Stimulated activated CD8-positive, alpha-beta memory T cell treated with anti-CD3 and anti-CD28 coated beads, Interleukin-15, amount 100 ng/mL, for 1 hour (primary cell): ENCODE data around the gene AFF3.

Source experiments
- DNase-seq: peaks from one replicate; pipeline ENCODE4 v3.0.0-alpha.2; 2020; ENCODE audit warnings: low read depth

AFF3 gene

DNA sequence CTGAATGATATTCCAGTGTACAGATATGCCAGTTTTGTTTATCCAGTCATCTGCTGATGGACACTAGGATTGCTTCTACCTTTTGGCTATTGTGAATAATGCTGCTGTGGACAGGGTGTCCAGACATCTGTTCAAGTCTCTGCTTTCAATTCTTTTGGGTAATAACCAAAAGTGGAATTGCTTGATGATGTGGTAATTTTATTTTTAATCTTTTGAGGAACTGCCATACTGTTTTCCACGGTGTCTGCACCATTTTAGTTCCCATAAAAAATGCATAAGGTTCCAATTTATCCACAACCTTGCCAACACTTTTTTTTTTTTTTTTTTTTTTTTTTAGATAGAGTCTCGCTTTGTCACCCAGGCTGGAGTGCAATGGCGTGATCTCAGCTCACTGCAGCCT is 510.7 kb downstream of the AFF3 start:
- DNase-seq = no peak

- no peak for DNase-seq
These were observed 513.1 kb downstream of the AFF3 start for GRCh38 chr2:99629320-99629719.

DNA sequence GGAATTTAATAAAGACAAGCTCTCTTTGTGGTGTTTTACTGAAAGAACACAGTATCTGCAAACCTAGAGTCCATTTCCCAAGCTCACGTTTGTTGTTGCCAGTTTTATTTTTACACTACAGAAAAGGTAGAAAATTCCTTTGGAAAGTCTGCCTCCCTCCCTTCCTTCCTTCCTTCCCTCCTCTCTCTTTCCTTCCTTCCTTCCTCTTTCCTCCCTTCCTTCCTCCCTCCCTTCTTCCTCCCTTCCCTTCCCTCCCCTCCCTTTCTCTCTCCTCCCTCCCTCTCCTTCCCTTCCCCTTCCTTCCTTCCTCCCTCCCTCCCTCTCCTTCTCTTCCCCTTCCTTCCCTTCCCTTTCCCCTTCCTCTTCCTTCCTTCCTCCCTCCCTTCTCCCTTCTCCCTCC is 516.2 kb downstream of the AFF3 start:
- no peak for DNase-seq

DNA sequence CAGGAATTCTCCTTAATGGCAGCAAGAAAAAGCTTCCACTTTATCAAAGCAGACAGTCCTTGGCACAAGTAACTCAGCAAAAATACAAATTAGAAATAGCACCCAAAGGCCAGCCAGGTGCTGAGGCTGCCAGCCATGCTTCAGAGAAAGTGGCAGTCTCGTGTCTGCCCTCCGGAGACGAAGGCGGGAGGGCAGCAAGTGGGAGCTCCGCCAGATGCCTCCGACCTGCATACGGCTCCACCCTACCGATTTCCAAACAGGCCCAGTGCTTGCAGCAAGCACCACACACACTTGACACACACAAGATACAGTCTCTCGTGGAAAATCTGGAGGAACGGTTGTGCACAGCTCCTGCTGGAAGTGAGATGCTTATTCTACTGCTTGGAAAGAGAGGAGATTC is 517.7 kb downstream of the AFF3 start:
- no peak for DNase-seq

DNA sequence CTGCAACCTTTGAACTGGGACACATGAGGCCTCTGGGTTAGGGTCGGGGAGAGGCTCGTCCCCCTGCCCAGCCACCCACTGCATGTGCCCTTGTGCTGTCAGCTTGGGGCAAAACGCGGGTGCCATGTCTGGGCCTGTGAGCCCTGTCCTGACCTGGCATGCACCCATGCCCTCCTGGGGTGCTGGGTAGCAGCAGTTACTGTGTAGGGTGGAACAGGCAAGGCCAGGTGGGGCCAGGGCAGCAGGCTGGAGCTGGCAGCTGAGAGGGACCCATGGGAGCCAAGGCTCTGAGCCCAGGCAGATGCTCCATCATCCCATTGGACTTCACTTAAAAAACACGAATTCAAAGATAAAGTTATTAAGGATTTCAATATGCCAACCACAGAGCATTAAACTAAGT is 518.8 kb downstream of the AFF3 start:
- no peak for DNase-seq

DNA sequence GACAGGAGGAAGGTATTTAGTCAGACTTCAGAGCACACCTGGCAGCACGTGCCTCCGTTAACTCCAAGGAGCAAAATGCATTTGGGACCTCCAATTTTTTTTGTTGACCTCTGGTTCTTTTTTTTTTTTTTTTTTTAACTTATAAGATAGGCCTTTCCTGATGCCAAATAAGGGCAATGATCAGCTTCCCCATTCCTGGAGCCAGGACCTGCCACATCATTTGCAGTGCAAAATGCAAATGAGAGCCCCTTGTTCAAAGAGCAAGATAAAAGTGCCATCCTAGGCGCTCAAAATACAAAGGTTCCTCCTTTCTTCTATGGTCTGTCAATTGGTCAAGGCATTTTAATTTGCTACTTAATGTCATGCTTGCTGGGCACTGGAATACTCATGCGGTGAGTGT is 519.4 kb downstream of the AFF3 start:
- no peak for DNase-seq

- DNase-seq = no peak
These were observed 519.9 kb downstream of the AFF3 start for GRCh38 chr2:99622534-99622933.

- no peak for DNase-seq
These were observed 520.6 kb downstream of the AFF3 start for GRCh38 chr2:99621774-99622173.

- DNase-seq = no peak
These were observed 521.3 kb downstream of the AFF3 start for GRCh38 chr2:99621106-99621505.

GRCh38 chr2:99619151-99619550 is 523.2 kb downstream of the AFF3 start:
- no peak for DNase-seq

- no peak for DNase-seq
These were observed 523.8 kb downstream of the AFF3 start for GRCh38 chr2:99618579-99619097.

- no peak for DNase-seq
These were observed 524.6 kb downstream of the AFF3 start for GRCh38 chr2:99617811-99618210.

- no peak for DNase-seq
These were observed 527.1 kb downstream of the AFF3 start for GRCh38 chr2:99615247-99615771.

DNA sequence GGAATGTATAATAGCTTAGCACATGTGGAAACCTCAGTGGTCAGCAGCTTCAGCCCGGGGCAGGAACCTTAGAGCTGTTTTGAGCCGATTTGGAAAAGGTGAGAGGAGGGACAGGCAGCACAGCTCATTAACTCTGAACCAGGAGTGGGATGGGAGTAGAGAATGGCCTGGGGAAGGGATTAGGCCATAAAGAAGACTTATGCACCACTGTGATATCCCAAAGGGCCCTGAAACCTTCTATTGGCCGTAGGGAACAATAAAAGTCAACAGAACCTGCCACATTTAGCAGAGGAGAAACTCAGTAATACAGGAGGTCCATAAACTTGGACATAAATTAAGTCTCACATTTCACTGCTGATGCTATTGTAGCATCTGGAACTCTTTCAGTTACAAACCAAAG is 528.4 kb downstream of the AFF3 start:
- DNase-seq = no peak

DNA sequence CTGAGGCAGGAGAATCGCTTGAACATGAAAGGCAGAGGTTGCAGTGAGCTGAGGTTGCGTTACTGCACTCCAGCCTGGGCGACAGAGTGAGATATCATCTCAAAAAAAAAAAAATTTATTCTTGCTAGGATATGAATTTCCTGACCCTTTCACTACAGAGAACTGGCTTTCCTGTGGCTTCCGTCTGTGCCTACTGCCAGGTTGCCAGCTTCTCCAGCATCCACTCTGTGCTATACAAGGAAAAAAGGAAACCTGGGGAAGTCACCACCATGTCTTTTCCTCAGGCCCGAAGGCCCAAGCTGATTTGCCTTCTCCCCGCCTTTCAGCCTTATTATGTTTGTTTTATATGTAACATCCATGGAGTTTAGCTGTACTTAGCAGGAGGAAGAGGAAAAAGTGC is 530.6 kb downstream of the AFF3 start:
- DNase-seq = no peak

DNA sequence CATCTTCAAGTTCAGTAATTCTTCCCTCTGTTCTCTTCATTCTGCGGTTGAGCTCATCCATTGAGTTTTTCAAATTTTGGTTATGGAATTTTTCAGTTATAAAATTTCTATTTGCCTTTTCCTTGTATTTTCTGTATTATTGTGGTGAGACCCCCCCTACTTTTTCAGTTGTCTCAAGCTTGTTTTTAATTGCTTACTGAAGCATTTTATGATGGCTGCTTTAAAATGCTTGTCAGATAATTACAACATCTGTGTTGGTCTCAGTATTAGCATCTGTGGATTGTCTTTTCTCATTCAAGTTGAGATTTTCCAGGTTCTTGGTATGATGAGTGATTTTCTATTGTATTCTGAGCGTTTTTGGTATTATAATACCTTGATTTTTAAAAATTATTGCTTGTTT is 531.4 kb downstream of the AFF3 start:
- DNase-seq = no peak

DNA sequence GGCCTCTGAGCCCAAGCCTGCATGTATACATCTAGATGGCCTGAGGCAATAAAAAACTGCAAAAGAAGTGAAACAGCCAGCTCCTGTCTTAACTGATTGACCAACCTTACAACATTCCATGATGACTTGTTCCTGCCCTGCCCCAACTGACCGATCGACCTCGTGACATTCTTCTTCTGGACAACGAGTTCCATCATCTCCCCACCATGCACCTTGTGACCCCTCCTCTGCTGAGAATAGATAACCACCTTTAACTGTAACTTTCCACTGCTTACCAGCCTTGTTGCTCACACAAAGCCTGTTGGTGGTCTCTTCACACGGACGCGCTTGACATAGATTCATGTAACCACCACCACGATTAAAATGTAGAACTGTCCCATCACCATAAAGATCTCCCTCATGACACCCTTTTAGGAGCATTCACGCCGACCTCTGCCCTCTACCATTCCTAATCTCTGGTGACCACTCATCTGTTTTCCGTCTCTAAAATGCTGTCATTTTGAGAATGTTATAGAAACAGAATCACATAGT is 532.5 kb downstream of the AFF3 start:
- DNase-seq = no peak

DNA sequence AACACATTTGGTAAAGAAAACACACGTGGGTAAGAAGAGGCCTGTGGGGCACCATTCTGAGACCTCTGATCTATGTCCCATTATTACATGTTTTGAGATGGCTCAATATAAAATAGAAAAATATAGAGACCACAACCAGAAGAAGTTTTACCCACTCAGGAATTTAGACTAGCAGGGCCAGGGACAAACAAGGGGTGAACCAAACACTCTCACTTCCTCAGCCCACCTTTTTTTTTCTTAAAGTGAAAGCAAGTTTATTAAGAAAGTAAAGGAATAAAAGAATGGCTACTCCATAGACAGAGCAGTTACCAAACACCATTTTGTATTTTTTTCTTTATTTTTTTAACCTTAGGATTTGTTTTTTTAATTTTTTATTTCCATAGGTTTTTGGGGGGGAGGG is 533.5 kb downstream of the AFF3 start:
- no peak for DNase-seq

- no peak for DNase-seq
These were observed 534.4 kb downstream of the AFF3 start for GRCh38 chr2:99607861-99608491.

DNA sequence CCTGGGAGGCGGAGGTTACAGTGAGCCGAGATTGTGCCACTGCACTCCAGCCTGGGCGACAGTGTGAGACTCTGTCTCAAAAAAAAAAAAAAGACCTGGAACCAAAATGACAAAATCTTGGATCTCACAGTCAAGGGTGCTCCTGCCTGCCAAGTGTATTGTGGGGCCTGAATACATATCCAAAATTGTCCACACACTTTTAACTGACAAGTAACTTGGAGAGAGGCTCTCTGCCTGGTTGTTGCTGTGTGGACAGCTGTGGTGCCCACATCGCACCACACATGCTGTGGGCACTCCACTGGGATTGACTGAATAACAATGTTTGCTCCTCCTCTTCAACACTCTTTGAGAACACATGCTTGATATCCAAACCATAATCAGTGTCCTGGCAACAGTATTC is 534.9 kb downstream of the AFF3 start:
- DNase-seq = no peak

- DNase-seq = no peak
These were observed 537.4 kb downstream of the AFF3 start for GRCh38 chr2:99605036-99605435.

- no peak for DNase-seq
These were observed 539.9 kb downstream of the AFF3 start for GRCh38 chr2:99602476-99602875.

GRCh38 chr2:99600981-99601651 is 541.3 kb downstream of the AFF3 start:
- DNase-seq = no peak
